ENCODE data around the gene NTF3. TPM values are rescaled to one million over a fixed set of nuclear protein-coding genes. Genes with fewer than 3 reads are reported as not detected.
A peak's percentile ranks its signal among the peaks of the same experiment; 100 is the strongest.

Gene NTF3
- total and polyA plus RNA-seq, 2 donors (not counting 1 experiment from before 2014, with no cell fraction given) = 5.9 to 12.5 TPM

DNA sequence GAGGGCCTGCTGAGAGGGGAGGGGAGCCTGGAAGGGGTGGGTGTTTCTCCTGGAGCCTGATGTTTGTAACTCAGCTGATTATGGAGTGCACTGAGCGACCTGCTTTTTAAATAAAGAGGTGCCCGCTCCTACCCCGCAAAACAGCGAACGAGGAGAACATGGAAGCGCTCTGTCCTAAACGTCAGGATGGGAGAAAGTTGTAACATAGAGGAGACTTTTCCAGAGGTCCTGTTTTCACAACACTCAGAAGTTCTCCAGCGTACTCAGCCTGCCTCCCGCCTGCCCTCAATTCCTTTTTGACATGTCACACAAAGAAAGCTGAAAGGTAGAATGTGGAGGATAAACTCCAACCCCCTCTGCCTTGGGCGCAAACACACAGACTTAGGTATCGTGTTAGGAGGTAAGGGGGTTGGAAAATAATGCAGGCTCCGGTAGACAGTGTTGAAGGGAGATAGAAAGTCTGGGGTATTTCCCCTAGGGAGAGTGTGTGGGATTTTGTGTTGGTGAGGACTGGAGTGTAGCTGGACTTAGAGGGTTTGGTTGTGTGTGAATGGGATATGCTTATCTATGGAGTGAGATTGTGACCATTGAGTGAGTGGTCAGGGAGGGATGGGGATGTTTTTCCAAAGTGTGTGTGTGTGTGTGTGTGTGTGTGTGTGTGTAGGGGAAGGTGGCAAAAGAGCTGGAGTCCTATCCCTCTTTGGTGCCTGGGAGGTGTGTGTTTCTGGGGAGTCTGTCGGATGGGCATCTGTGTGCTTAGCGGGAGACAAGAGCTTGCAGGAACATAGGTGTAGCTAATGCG, 2.1 kb downstream of the NTF3 start:
- no peak overlapping the region for H3K9ac ChIP-seq (ENCODE audit: insufficient read depth, low read length)
- H3K9me3 ChIP-seq (ENCODE audit: control insufficient read depth, insufficient read depth, low read depth, low read length) = no peaks in the 10 kb centered on the region
- peaks cover 9% of the 10 kb centered on the region for H3K4me1 ChIP-seq (ENCODE audit: control insufficient read depth, extremely low read depth, insufficient read depth, low read length)
- peak overlapping the region in 3 of 4 experiments; percentile 73 to 79 (median 78) for H3K4me3 ChIP-seq (replicated peaks in 1 of 4; ENCODE audit: control extremely low read depth in 1 of 4, insufficient read depth in 1 of 4, low read depth in 3 of 4, low read length in 4 of 4)
- TF ChIP-seq, protein P1, sequence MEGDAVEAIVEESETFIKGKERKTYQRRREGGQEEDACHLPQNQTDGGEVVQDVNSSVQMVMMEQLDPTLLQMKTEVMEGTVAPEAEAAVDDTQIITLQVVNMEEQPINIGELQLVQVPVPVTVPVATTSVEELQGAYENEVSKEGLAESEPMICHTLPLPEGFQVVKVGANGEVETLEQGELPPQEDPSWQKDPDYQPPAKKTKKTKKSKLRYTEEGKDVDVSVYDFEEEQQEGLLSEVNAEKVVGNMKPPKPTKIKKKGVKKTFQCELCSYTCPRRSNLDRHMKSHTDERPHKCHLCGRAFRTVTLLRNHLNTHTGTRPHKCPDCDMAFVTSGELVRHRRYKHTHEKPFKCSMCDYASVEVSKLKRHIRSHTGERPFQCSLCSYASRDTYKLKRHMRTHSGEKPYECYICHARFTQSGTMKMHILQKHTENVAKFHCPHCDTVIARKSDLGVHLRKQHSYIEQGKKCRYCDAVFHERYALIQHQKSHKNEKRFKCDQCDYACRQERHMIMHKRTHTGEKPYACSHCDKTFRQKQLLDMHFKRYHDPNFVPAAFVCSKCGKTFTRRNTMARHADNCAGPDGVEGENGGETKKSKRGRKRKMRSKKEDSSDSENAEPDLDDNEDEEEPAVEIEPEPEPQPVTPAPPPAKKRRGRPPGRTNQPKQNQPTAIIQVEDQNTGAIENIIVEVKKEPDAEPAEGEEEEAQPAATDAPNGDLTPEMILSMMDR (conservative IDR thresholded peaks at IDR 0.05 in 1 of 2, IDR thresholded peaks at IDR 0.05 in 1 of 2; ENCODE audit: low read depth in 1 of 2, low read length in 2 of 2) = no peak
- TF ChIP-seq EZH2 (IDR thresholded peaks at IDR 0.05; ENCODE audit: low read length, missing control alignments) = no peak
- no peaks in the 10 kb centered on the region for H4K20me1 ChIP-seq (ENCODE audit: control insufficient read depth, extremely low read depth, insufficient read depth, low read length)
- no peak for DNase-seq (ENCODE audit: low read depth in 2 of 2)
- peak overlapping the region; percentile 78 for H3K4me2 ChIP-seq (ENCODE audit: extremely low read depth, insufficient read depth, low read length)
- peaks cover 53% of the 10 kb centered on the region for H3K79me2 ChIP-seq (ENCODE audit: control insufficient read depth, insufficient read depth, low read length)
- peaks cover 9% of the 10 kb centered on the region for H3K27me3 ChIP-seq (ENCODE audit: control insufficient read depth, insufficient read depth, low read length)
- H2AFZ ChIP-seq (ENCODE audit: low read length) = no peak overlapping the region
- H3K36me3 ChIP-seq (ENCODE audit: control insufficient read depth, insufficient read depth, low read length) = no peaks in the 10 kb centered on the region
- no peak overlapping the region for H3K27ac ChIP-seq (ENCODE audit: insufficient read depth, low read length)

DNA sequence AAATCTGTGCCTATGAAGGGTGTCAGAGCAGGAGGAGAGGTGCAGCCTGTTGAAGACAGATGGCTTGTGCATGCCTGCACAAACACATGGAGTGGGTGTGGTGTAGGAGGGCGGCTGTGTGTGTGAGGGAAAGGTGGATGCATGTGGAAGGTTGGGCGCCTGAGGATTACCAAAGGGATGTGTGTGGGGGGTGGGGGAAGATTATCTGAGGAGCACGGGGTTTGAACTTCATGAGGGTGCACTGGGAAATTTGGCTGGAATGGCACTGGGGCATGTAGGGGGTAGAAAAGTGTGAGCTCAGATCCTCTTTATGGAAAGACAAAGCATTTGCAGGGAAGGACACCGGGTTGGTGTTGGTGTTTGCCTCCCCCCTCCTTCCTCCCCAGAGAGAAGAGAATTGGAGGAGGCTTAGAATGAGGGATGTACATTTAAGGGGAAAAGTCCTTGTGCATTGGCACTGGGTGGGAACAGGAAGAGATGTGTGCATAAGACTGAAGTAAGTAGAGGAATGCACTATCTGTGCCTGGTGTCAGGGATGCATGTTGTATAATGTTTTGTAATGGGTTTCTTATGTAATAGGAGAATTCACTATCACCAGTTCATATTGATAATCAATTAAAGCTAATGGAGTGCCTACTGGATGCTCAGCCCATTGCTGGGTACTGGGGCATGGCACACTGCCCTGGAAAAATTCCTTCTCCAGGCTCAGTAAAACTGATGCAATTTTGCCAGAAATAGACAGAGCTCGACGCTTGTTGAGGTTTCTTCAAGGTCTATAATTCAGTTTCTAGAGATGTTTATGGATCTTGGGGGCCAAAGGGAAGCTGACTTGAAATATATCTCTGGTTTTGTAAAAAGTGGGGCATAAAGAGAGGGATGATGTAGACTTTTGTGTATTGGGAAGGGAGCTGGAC, 3.0 kb downstream of the NTF3 start:
- Histone ChIP-seq H3K9ac (ENCODE audit: insufficient read depth, low read length) (no peak overlapping the region), H3K36me3 (ENCODE audit: control insufficient read depth, insufficient read depth, low read length) (no peaks in the 10 kb centered on the region), H3K27ac (ENCODE audit: insufficient read depth, low read length) (no peak overlapping the region), H2AFZ (ENCODE audit: low read length) (no peak overlapping the region), H3K27me3 (ENCODE audit: control insufficient read depth, insufficient read depth, low read length) (peaks cover 6% of the 10 kb centered on the region), H4K20me1 (ENCODE audit: control insufficient read depth, extremely low read depth, insufficient read depth, low read length) (no peaks in the 10 kb centered on the region), H3K9me3 (ENCODE audit: control insufficient read depth, insufficient read depth, low read depth, low read length) (no peaks in the 10 kb centered on the region), H3K79me2 (ENCODE audit: control insufficient read depth, insufficient read depth, low read length) (peaks cover 61% of the 10 kb centered on the region), H3K4me2 (ENCODE audit: extremely low read depth, insufficient read depth, low read length) (peak overlapping the region; percentile 78), H3K4me1 (ENCODE audit: control insufficient read depth, extremely low read depth, insufficient read depth, low read length) (peaks cover 12% of the 10 kb centered on the region), H3K4me3 (replicated peaks in 1 of 4; ENCODE audit: control extremely low read depth in 1 of 4, insufficient read depth in 1 of 4, low read depth in 3 of 4, low read length in 4 of 4) (peak overlapping the region in 3 of 4 experiments; percentile 73 to 79 (median 78))
- TF ChIP-seq, protein P1 (conservative IDR thresholded peaks at IDR 0.05 in 1 of 2, IDR thresholded peaks at IDR 0.05 in 1 of 2; ENCODE audit: low read depth in 1 of 2, low read length in 2 of 2) = no peak
- TF ChIP-seq EZH2 (IDR thresholded peaks at IDR 0.05; ENCODE audit: low read length, missing control alignments) = no peak
- no peak for DNase-seq (ENCODE audit: low read depth in 2 of 2)

DNA sequence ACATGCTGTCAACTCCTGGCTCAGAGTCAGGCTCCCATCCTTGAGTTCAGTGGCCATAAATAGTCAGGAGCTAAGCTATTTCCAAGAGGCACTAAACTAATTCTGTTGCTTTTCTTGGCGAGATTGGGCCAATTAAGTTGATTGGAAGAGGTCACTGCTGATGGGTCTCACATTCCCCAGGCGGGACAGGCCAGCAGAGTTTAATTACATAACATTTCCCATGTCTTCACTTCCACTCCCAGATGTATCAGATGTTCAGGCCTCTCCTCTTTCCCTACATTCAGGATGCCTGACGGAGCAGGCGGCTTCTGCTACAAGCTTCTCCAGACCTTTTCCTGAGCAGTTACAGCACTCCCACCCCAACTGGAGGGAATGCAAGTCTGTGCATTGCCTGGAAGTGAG, 5.3 kb downstream of the NTF3 start:
- H3K36me3 ChIP-seq (ENCODE audit: control insufficient read depth, insufficient read depth, low read length) = no peaks in the 10 kb centered on the region
- H4K20me1 ChIP-seq (ENCODE audit: control insufficient read depth, extremely low read depth, insufficient read depth, low read length) = no peaks in the 10 kb centered on the region
- H3K4me2 ChIP-seq (ENCODE audit: extremely low read depth, insufficient read depth, low read length) = no peak overlapping the region
- peaks cover 14% of the 10 kb centered on the region for H3K4me1 ChIP-seq (ENCODE audit: control insufficient read depth, extremely low read depth, insufficient read depth, low read length)
- peaks cover 4% of the 10 kb centered on the region for H3K27me3 ChIP-seq (ENCODE audit: control insufficient read depth, insufficient read depth, low read length)
- no peak overlapping the region for H3K9ac ChIP-seq (ENCODE audit: insufficient read depth, low read length)
- peaks cover 64% of the 10 kb centered on the region for H3K79me2 ChIP-seq (ENCODE audit: control insufficient read depth, insufficient read depth, low read length)
- TF ChIP-seq, protein P1 (conservative IDR thresholded peaks at IDR 0.05 in 1 of 2, IDR thresholded peaks at IDR 0.05 in 1 of 2; ENCODE audit: low read depth in 1 of 2, low read length in 2 of 2) = no peak
- TF ChIP-seq EZH2 (IDR thresholded peaks at IDR 0.05; ENCODE audit: low read length, missing control alignments) = no peak
- no peak overlapping the region for H3K4me3 ChIP-seq (replicated peaks in 1 of 4; ENCODE audit: control extremely low read depth in 1 of 4, insufficient read depth in 1 of 4, low read depth in 3 of 4, low read length in 4 of 4)
- DNase-seq (ENCODE audit: low read depth in 2 of 2) = no peak
- no peak overlapping the region for H2AFZ ChIP-seq (ENCODE audit: low read length)
- H3K9me3 ChIP-seq (ENCODE audit: control insufficient read depth, insufficient read depth, low read depth, low read length) = no peaks in the 10 kb centered on the region
- H3K27ac ChIP-seq (ENCODE audit: insufficient read depth, low read length) = no peak overlapping the region
